ENCODE results near the gene ARTN.

The ARTN gene
- total RNA-seq: 0 to 0.19 (median 0.09) reads per million in 3 donors

- no peak for DNase-seq
- no peak within 1 kb of the TSS for H3K27ac ChIP-seq (ENCODE audit: insufficient read depth, low read length, poor library complexity, severe bottlenecking)
- no peaks in the 10 kb centered on the region for H3K36me3 ChIP-seq (ENCODE audit: control insufficient read depth, insufficient read depth, low read length)
- H3K4me1 ChIP-seq (ENCODE audit: control insufficient read depth, insufficient read depth, low read length, poor library complexity, severe bottlenecking): peaks cover 15% of the 10 kb centered on the region
- peaks cover 20% of the 10 kb centered on the region for H3K27me3 ChIP-seq (replicated peaks; ENCODE audit: control insufficient read depth, insufficient read depth, low read length, poor library complexity, severe bottlenecking)
- H3K9me3 ChIP-seq (ENCODE audit: control insufficient read depth, low read length): no peaks in the 10 kb centered on the region
- H3K4me3 ChIP-seq (ENCODE audit: insufficient read depth, low read depth, low read length, poor library complexity, severe bottlenecking): no peak within 1 kb of the TSS
Observed at GRCh38 chr1:43933386-43934100, at the start of gene ARTN. ARTN (plus strand) TSS chr1:43933801; CDS start chr1:43935657, 1,856 bp downstream.

DNA sequence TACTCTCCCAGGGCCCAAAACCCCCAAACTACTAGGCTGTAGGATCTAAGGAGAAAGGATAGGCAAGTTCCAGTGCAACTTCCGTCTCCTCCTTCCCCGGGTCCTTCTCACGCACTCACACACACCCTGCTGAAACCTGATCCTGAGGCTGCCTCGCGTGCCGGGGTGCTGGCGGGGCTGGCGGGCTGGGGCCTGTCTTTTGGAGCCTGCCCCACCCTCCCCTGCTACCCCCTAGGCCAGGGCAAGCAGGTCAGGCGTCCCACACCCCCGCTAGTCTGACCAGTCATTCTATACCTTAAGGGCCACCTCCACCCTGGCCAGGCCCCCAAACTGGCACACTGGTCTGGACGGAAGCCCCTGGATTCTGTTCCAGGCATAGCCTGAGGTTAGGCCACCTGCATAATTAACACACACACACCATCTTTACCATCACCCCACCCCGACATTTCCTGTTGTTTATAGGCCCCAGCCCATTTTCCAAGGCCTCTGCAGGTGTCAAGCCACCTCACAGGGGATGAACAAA lies 48.3 kb upstream of the ARTN start:
- no peak overlapping the region for H3K27ac ChIP-seq (ENCODE audit: insufficient read depth, low read length, poor library complexity, severe bottlenecking)
- no peak for DNase-seq
- H3K4me1 ChIP-seq (ENCODE audit: control insufficient read depth, insufficient read depth, low read length, poor library complexity, severe bottlenecking): no peaks in the 10 kb centered on the region
- H3K36me3 ChIP-seq (ENCODE audit: control insufficient read depth, insufficient read depth, low read length): peaks cover 3% of the 10 kb centered on the region
- H3K9me3 ChIP-seq (ENCODE audit: control insufficient read depth, low read length): no peaks in the 10 kb centered on the region
- no peak overlapping the region for H3K4me3 ChIP-seq (ENCODE audit: insufficient read depth, low read depth, low read length, poor library complexity, severe bottlenecking)
- H3K27me3 ChIP-seq (replicated peaks; ENCODE audit: control insufficient read depth, insufficient read depth, low read length, poor library complexity, severe bottlenecking): no peaks in the 10 kb centered on the region

GRCh38 chr1:43887748-43888147 lies 45.9 kb upstream of the ARTN start:
- Histone ChIP-seq H3K4me1 (ENCODE audit: control insufficient read depth, insufficient read depth, low read length, poor library complexity, severe bottlenecking) (no peaks in the 10 kb centered on the region), H3K4me3 (ENCODE audit: insufficient read depth, low read depth, low read length, poor library complexity, severe bottlenecking) (no peak overlapping the region), H3K36me3 (ENCODE audit: control insufficient read depth, insufficient read depth, low read length) (no peaks in the 10 kb centered on the region), H3K27me3 (replicated peaks; ENCODE audit: control insufficient read depth, insufficient read depth, low read length, poor library complexity, severe bottlenecking) (no peaks in the 10 kb centered on the region), H3K27ac (ENCODE audit: insufficient read depth, low read length, poor library complexity, severe bottlenecking) (no peak overlapping the region), H3K9me3 (ENCODE audit: control insufficient read depth, low read length) (no peaks in the 10 kb centered on the region)
- no peak for DNase-seq

DNA sequence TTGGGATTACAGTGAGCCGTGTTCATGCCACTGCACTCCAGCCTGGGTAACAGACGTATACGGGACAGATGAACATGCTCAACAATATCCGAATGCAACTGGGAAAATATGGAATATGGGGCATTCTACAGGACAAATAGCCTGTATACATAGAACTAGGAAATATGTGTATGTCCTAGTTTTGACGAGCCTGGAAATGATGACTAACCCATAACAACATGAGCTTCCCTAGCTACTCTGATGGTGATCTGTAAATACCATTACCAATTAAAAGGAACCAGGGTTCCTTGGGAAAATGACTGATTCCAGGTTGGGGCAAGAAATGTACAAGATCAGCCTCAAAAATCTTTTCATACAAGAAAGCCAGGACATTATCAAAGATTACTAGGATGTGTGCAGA lies 42.8 kb upstream of the ARTN start:
- H3K4me1 ChIP-seq (ENCODE audit: control insufficient read depth, insufficient read depth, low read length, poor library complexity, severe bottlenecking): no peaks in the 10 kb centered on the region
- no peaks in the 10 kb centered on the region for H3K27me3 ChIP-seq (replicated peaks; ENCODE audit: control insufficient read depth, insufficient read depth, low read length, poor library complexity, severe bottlenecking)
- H3K36me3 ChIP-seq (ENCODE audit: control insufficient read depth, insufficient read depth, low read length): peaks cover 1% of the 10 kb centered on the region
- no peak overlapping the region for H3K4me3 ChIP-seq (ENCODE audit: insufficient read depth, low read depth, low read length, poor library complexity, severe bottlenecking)
- no peaks in the 10 kb centered on the region for H3K9me3 ChIP-seq (ENCODE audit: control insufficient read depth, low read length)
- DNase-seq: no peak
- H3K27ac ChIP-seq (ENCODE audit: insufficient read depth, low read length, poor library complexity, severe bottlenecking): no peak overlapping the region

- Histone ChIP-seq H3K27me3 (replicated peaks; ENCODE audit: control insufficient read depth, insufficient read depth, low read length, poor library complexity, severe bottlenecking) (no peaks in the 10 kb centered on the region), H3K4me1 (ENCODE audit: control insufficient read depth, insufficient read depth, low read length, poor library complexity, severe bottlenecking) (no peaks in the 10 kb centered on the region), H3K4me3 (ENCODE audit: insufficient read depth, low read depth, low read length, poor library complexity, severe bottlenecking) (no peak overlapping the region), H3K36me3 (ENCODE audit: control insufficient read depth, insufficient read depth, low read length) (peaks cover 4% of the 10 kb centered on the region), H3K9me3 (ENCODE audit: control insufficient read depth, low read length) (no peaks in the 10 kb centered on the region), H3K27ac (ENCODE audit: insufficient read depth, low read length, poor library complexity, severe bottlenecking) (no peak overlapping the region)
- DNase-seq: no peak
Observed at GRCh38 chr1:43893006-43893405, 40.6 kb upstream of the ARTN start.

GRCh38 chr1:43898981-43899380 lies 34.6 kb upstream of the ARTN start:
- Histone ChIP-seq H3K27ac (ENCODE audit: insufficient read depth, low read length, poor library complexity, severe bottlenecking) (no peak overlapping the region), H3K4me1 (ENCODE audit: control insufficient read depth, insufficient read depth, low read length, poor library complexity, severe bottlenecking) (no peaks in the 10 kb centered on the region), H3K9me3 (ENCODE audit: control insufficient read depth, low read length) (no peaks in the 10 kb centered on the region), H3K4me3 (ENCODE audit: insufficient read depth, low read depth, low read length, poor library complexity, severe bottlenecking) (no peak overlapping the region), H3K27me3 (replicated peaks; ENCODE audit: control insufficient read depth, insufficient read depth, low read length, poor library complexity, severe bottlenecking) (no peaks in the 10 kb centered on the region), H3K36me3 (ENCODE audit: control insufficient read depth, insufficient read depth, low read length) (peaks cover 4% of the 10 kb centered on the region)
- no peak for DNase-seq

- Histone ChIP-seq H3K9me3 (ENCODE audit: control insufficient read depth, low read length) (no peaks in the 10 kb centered on the region), H3K27me3 (replicated peaks; ENCODE audit: control insufficient read depth, insufficient read depth, low read length, poor library complexity, severe bottlenecking) (no peaks in the 10 kb centered on the region), H3K36me3 (ENCODE audit: control insufficient read depth, insufficient read depth, low read length) (peaks cover 4% of the 10 kb centered on the region), H3K4me3 (ENCODE audit: insufficient read depth, low read depth, low read length, poor library complexity, severe bottlenecking) (no peak overlapping the region), H3K27ac (ENCODE audit: insufficient read depth, low read length, poor library complexity, severe bottlenecking) (no peak overlapping the region), H3K4me1 (ENCODE audit: control insufficient read depth, insufficient read depth, low read length, poor library complexity, severe bottlenecking) (no peaks in the 10 kb centered on the region)
- DNase-seq: no peak
Observed at GRCh38 chr1:43900386-43900785, 33.2 kb upstream of the ARTN start.

GRCh38 chr1:43901196-43901961 lies 32.2 kb upstream of the ARTN start:
- no peaks in the 10 kb centered on the region for H3K27me3 ChIP-seq (replicated peaks; ENCODE audit: control insufficient read depth, insufficient read depth, low read length, poor library complexity, severe bottlenecking)
- no peaks in the 10 kb centered on the region for H3K9me3 ChIP-seq (ENCODE audit: control insufficient read depth, low read length)
- no peak overlapping the region for H3K27ac ChIP-seq (ENCODE audit: insufficient read depth, low read length, poor library complexity, severe bottlenecking)
- no peak for DNase-seq
- no peaks in the 10 kb centered on the region for H3K4me1 ChIP-seq (ENCODE audit: control insufficient read depth, insufficient read depth, low read length, poor library complexity, severe bottlenecking)
- no peak overlapping the region for H3K4me3 ChIP-seq (ENCODE audit: insufficient read depth, low read depth, low read length, poor library complexity, severe bottlenecking)
- H3K36me3 ChIP-seq (ENCODE audit: control insufficient read depth, insufficient read depth, low read length): no peaks in the 10 kb centered on the region

- no peaks in the 10 kb centered on the region for H3K27me3 ChIP-seq (replicated peaks; ENCODE audit: control insufficient read depth, insufficient read depth, low read length, poor library complexity, severe bottlenecking)
- H3K27ac ChIP-seq (ENCODE audit: insufficient read depth, low read length, poor library complexity, severe bottlenecking): no peak overlapping the region
- DNase-seq: no peak
- H3K4me3 ChIP-seq (ENCODE audit: insufficient read depth, low read depth, low read length, poor library complexity, severe bottlenecking): no peak overlapping the region
- no peaks in the 10 kb centered on the region for H3K36me3 ChIP-seq (ENCODE audit: control insufficient read depth, insufficient read depth, low read length)
- H3K4me1 ChIP-seq (ENCODE audit: control insufficient read depth, insufficient read depth, low read length, poor library complexity, severe bottlenecking): no peaks in the 10 kb centered on the region
- no peaks in the 10 kb centered on the region for H3K9me3 ChIP-seq (ENCODE audit: control insufficient read depth, low read length)
Observed at GRCh38 chr1:43902058-43902831, 31.4 kb upstream of the ARTN start.

Measured in effector memory CD4-positive, alpha-beta T cell (primary cell).